Fibroblast of lung (primary cell): ENCODE data around the gene CARD14. TPM values are rescaled to one million over a fixed set of nuclear protein-coding genes. Genes with fewer than 3 reads are reported as not detected.
A peak's percentile ranks its signal among the peaks of the same experiment; 100 is the strongest.

Experiments used
- DNase-seq, 2 donors: peaks; one replicate each; pipeline versions ENCODE4 v3.0.0 to v3.0.0-alpha.2; 2010; ENCODE audit warnings: low read depth in 2 of 2
- H2AFZ ChIP-seq: 2 replicates; pipeline ENCODE4 v1.5.1; 2012; ENCODE audit warnings: low read length, control low read depth, inconsistent platforms
- H3K27ac ChIP-seq: 2 replicates; pipeline ENCODE4 v1.5.1; 2011; ENCODE audit warnings: low read length, control low read depth; ENCODE audit not compliant: insufficient read depth
- H3K27me3 ChIP-seq: 2 replicates; pipeline ENCODE4 v1.5.1; 2011; ENCODE audit warnings: mild to moderate bottlenecking, low read length; ENCODE audit not compliant: control insufficient read depth, insufficient read depth
- H3K36me3 ChIP-seq: 2 replicates; pipeline ENCODE4 v1.5.1; 2011; ENCODE audit warnings: low read length; ENCODE audit not compliant: control insufficient read depth, insufficient read depth
- H3K4me1 ChIP-seq: 2 replicates; pipeline ENCODE4 v1.5.1; 2011; ENCODE audit warnings: low read length; ENCODE audit not compliant: control insufficient read depth, insufficient read depth; ENCODE audit errors: extremely low read depth
- H3K4me2 ChIP-seq: 2 replicates; pipeline ENCODE4 v1.5.1; 2011; ENCODE audit warnings: low read length, control low read depth; ENCODE audit not compliant: insufficient read depth; ENCODE audit errors: extremely low read depth
- H3K4me3 ChIP-seq, 4 experiments: fragments of 200-600 bp in 1 of 4; sonication (generic) in 1 of 4; replicated peaks in 1 of 4; 2 replicates each; pipeline ENCODE4 v1.5.1; 2011 to 2016; ENCODE audit warnings: low read length in 4 of 4, low read depth in 3 of 4, mild to moderate bottlenecking in 3 of 4, control low read depth in 2 of 4, inconsistent platforms in 1 of 4, mixed read lengths in 1 of 4; ENCODE audit not compliant: insufficient read depth in 1 of 4; ENCODE audit errors: control extremely low read depth in 1 of 4
- H3K79me2 ChIP-seq: 2 replicates; pipeline ENCODE4 v1.5.1; 2012; ENCODE audit warnings: mild to moderate bottlenecking, low read length, inconsistent platforms; ENCODE audit not compliant: control insufficient read depth, insufficient read depth
- H3K9ac ChIP-seq: 2 replicates; pipeline ENCODE4 v1.5.1; 2011; ENCODE audit warnings: mild to moderate bottlenecking, low read length, control low read depth; ENCODE audit not compliant: insufficient read depth
- H3K9me3 ChIP-seq: 2 replicates; pipeline ENCODE4 v1.5.1; 2012; ENCODE audit warnings: low read depth, low read length; ENCODE audit not compliant: control insufficient read depth, insufficient read depth
- H4K20me1 ChIP-seq: 2 replicates; pipeline ENCODE4 v1.5.1; 2011; ENCODE audit warnings: low read length; ENCODE audit not compliant: control insufficient read depth, insufficient read depth; ENCODE audit errors: extremely low read depth
- CTCF ChIP-seq, 2 donors: IDR thresholded peaks in 1 of 2; conservative IDR thresholded peaks in 1 of 2; 1 replicate in 1 of 2; 2 replicates in 1 of 2; pipeline ENCODE4 v1.5.1; 2011 to 2012; ENCODE audit warnings: low read length in 2 of 2, control low read depth in 1 of 2, inconsistent platforms in 1 of 2, low read depth in 1 of 2, mild to moderate bottlenecking in 1 of 2
- EZH2 ChIP-seq: IDR thresholded peaks from 2 replicates; pipeline ENCODE4 v1.5.1; 2012; ENCODE audit warnings: low read length, control low read depth, mild to moderate bottlenecking; ENCODE audit errors: missing control alignments
- polyA plus RNA-seq, 2 donors: library from polyadenylated mRNA; depleted of rRNA in 1 of 2; stranded (reverse) in 1 of 2; unstranded in 1 of 2; fragments of >200 nt; gene quantifications; 2 replicates each; pipeline ENCODE4 v1.2.1, GENCODE V29; 2011 to 2012; ENCODE audit warnings: missing spikeins in 1 of 2
- total RNA-seq: library from RNA; depleted of rRNA; stranded (reverse); fragments of >200 nt; gene quantifications from 2 replicates; pipeline ENCODE4 v1.2.1, GENCODE V29; 2014

Gene CARD14
- total and polyA plus RNA-seq, 2 donors (not counting 1 experiment from before 2014, with no cell fraction given), result 0.17 TPM; not detected in 1

- H4K20me1 ChIP-seq, result no peaks in the 10 kb centered on the region
- H3K79me2 ChIP-seq, result no peaks in the 10 kb centered on the region
- H3K4me1 ChIP-seq, result no peaks in the 10 kb centered on the region
- H3K27me3 ChIP-seq, result no peaks in the 10 kb centered on the region
- H3K4me3 ChIP-seq, result no peak overlapping the region
- H3K4me2 ChIP-seq, result no peak overlapping the region
- peak; percentile 46 to 76 for DNase-seq
- no peaks in the 10 kb centered on the region for H3K36me3 ChIP-seq
- no peak overlapping the region for H3K27ac ChIP-seq
- no peak for TF ChIP-seq EZH2
- TF ChIP-seq CTCF (conservative IDR thresholded peaks at IDR 0.05 in 1 of 2, IDR thresholded peaks at IDR 0.05 in 1 of 2; ENCODE audit: low read depth in 1 of 2, low read length in 2 of 2), result no peak
- H3K9me3 ChIP-seq, result no peaks in the 10 kb centered on the region
- no peak overlapping the region for H3K9ac ChIP-seq
- no peak overlapping the region for H2AFZ ChIP-seq
Observed at GRCh38 chr17:80123791-80124190, 46.0 kb upstream of the CARD14 start.

- Histone ChIP-seq H4K20me1 (no peaks in the 10 kb centered on the region), H3K9ac (no peak overlapping the region), H3K79me2 (no peaks in the 10 kb centered on the region), H2AFZ (no peak overlapping the region), H3K4me1 (no peaks in the 10 kb centered on the region), H3K36me3 (no peaks in the 10 kb centered on the region), H3K27ac (no peak overlapping the region), H3K9me3 (no peaks in the 10 kb centered on the region), H3K4me2 (no peak overlapping the region), H3K27me3 (no peaks in the 10 kb centered on the region), H3K4me3 (no peak overlapping the region)
- TF ChIP-seq CTCF (conservative IDR thresholded peaks at IDR 0.05 in 1 of 2, IDR thresholded peaks at IDR 0.05 in 1 of 2; ENCODE audit: low read depth in 1 of 2, low read length in 2 of 2), result peak; percentile 25 to 52
- no peak for TF ChIP-seq EZH2
- peak in 1 of 2 donors; percentile 62 for DNase-seq
Observed at GRCh38 chr17:80124351-80124981, 45.4 kb upstream of the CARD14 start.

- Histone ChIP-seq H3K9ac (no peak overlapping the region), H3K27ac (no peak overlapping the region), H4K20me1 (no peaks in the 10 kb centered on the region), H3K36me3 (no peaks in the 10 kb centered on the region), H2AFZ (no peak overlapping the region), H3K4me3 (no peak overlapping the region), H3K9me3 (no peaks in the 10 kb centered on the region), H3K4me2 (peak overlapping the region; percentile 25), H3K4me1 (no peaks in the 10 kb centered on the region), H3K79me2 (no peaks in the 10 kb centered on the region), H3K27me3 (no peaks in the 10 kb centered on the region)
- no peak for TF ChIP-seq EZH2
- TF ChIP-seq CTCF (conservative IDR thresholded peaks at IDR 0.05 in 1 of 2, IDR thresholded peaks at IDR 0.05 in 1 of 2; ENCODE audit: low read depth in 1 of 2, low read length in 2 of 2), result no peak
- DNase-seq, result peak; percentile 85 to 90
Observed at GRCh38 chr17:80125656-80126448, 44.0 kb upstream of the CARD14 start.
